HG02943 (cell line): ENCODE measurements around the gene PLBD2.
A peak's percentile ranks its signal among the peaks of the same experiment; 100 is the strongest.
"Not testable (repeated sequence)": the region's sequence is repeated elsewhere in the genome, so short reads cannot be mapped to it uniquely, and the experiment has no call there.

Source experiments
- ATAC-seq: cut with Tn5 transposase; IDR thresholded peaks from one replicate; pipeline ENCODE4 v1.9.1; 2021; ENCODE audit warnings: mild to moderate bottlenecking, low read depth, moderate library complexity; ENCODE audit not compliant: unreplicated experiment

PLBD2 gene

DNA sequence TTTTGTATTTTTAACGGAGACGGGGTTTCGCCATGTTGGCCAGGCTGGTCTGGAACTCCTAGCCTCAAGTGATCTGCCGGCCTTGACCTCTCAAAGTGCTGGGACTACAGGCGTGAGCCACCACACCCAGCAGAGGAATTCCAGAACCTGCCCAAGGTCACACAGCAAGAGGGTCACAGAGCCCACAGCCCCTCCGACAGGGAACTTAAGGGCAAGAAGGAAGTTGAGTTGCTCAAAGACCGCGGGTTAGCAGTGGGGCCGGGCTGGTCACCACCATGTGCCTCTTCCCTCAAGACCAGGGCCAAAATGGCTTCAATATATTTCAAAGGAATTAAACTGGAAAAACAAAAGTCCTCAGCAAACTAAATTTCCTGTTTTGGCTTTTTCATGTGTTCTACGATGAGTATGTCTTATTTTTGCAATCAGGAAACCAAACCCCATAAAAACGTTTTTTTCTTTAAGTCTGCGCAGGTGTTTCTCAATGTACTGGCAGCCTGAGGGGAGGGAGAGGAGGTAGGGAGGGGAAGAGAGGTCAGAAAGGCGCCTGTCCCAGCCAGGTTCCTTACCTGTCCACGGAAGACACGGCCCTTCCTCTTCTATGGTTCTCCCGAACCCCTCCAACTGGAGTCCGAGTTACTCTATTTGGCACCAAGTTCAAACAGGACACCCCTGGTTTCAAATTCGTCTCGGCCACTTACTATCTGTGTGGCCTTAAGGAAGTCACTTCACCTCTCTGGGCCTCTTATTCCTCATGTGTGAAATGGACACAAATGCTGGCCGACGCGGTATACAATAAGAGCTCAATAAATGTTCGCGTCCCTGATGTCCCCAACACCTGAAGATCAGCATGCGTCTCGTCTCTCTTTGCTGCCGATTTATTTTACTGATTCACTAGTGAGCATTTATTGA lies 24.3 kb upstream of the PLBD2 start:
- peak; percentile 30 for ATAC-seq

DNA sequence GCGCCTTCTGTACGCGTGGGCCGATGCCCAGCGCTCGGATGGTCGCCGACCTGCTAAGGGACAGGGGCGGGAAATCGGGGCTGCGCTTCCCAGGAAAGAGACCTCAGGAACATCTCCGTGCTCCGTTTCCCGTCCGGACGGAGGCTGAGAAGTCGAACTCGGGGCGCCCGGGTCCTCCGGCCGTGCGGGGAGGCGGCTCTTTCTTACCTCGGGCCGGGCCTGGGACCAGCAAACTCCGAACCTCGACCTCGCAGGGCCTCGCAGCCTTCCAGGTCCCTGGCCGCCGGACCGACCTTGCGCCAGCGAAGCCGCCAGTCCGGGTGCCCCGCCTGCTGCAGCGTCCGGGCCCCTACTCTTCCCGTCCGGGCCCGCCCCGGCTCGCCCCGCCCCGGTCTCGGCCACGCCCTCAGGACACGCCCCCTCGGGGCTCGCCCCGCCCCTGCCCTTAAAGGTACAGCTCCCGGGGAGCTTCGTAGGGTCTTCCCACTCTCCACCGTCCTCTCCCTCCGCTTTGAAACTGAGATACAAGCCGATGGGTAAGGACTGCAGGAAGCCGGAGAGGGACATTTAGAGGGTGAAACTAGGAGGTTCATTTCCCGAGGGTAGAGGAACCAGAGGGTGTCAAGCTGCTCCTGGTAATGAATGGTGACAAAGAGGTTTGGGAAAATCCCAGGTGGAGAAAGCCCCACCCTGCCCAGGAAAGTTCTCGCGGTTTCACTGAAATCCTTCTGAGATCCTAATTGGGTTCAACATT lies 23.4 kb upstream of the PLBD2 start, which contains the start of gene SLC8B1:
TSS of gene SLC8B1 (minus strand) at position 324 of the 754 bp plus-strand sequence. CDS start 2,231 bp downstream, outside the sequence.
- peak; percentile 88 for ATAC-seq

- no peak for ATAC-seq
Observed at GRCh38 chr12:113339540-113339939, 18.8 kb upstream of the PLBD2 start.

GRCh38 chr12:113340061-113340460 lies 18.3 kb upstream of the PLBD2 start:
- ATAC-seq, result no peak

GRCh38 chr12:113341535-113341934 lies 16.9 kb upstream of the PLBD2 start:
- no peak for ATAC-seq

- ATAC-seq, result no peak
Observed at GRCh38 chr12:113345318-113345717, 13.1 kb upstream of the PLBD2 start.

- ATAC-seq, result no peak
Observed at GRCh38 chr12:113346353-113346752, 12.0 kb upstream of the PLBD2 start.

- ATAC-seq, result no peak
Observed at GRCh38 chr12:113347107-113347506, 11.3 kb upstream of the PLBD2 start.

- no peak for ATAC-seq
Observed at GRCh38 chr12:113347892-113348291, 10.5 kb upstream of the PLBD2 start.

- ATAC-seq, result no peak
Observed at GRCh38 chr12:113348849-113349536, 9.4 kb upstream of the PLBD2 start.

DNA sequence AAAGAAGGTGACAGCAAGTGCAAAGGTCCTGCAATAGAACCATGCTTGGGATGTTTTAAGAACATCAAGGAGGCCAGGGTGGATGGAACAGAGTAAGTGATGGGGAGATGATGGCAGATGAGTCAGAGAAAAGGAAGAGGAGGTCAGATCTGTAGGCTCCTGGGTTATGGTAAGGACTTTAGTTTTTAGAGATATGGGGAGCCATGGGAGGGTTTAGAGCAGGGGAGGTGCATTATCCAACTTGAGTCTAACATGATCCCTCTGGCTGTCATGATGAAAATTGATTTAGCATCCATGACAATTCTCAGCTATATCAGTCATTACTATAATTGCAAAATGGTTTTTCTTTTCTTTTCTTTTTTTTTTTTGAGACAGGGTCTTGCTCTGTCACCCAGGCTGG lies 7.3 kb upstream of the PLBD2 start:
- ATAC-seq, result no peak

GRCh38 chr12:113354192-113354591 lies 4.2 kb upstream of the PLBD2 start:
- not testable (repeated sequence) for ATAC-seq

DNA sequence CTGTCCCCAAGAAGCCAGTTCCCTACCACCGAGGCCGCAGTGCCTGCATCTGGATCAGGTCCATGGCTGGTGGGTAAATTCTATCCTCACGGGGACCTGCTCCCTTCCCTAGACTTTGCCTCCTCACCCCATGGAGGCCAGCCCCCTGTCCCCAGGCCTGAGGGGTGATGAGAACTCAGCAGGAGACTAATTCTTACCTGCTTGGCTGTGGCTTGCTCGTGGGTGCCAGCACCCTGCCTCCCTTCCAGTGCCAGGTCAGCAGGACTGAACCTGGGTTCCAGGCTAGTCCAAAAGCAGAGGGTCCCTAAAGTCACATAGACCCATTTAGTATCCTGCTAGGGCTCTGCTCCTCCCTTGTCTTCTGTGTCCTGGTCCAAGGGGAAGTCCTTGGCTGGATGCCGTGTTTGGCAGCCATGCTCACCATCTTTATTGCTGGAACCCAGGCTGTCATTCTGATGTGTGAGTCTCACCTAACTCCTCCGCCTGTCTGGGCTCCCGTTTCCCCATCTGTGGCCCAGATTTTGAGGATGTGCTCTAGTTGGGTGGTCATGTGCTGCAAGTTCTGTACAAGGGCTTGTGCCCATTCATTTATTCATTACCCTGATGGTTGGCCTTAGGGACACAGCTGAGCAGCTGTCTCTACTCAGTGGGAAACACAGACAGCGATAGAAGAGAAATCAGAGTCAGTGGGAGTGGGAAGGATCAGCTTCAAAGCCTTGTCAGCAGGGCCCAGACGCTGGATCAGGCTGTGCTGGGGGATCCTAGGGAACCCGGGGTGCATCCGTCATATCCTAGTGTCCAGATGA lies 949 bp downstream of the PLBD2 start:
- ATAC-seq, result peak; percentile 2

- ATAC-seq, result no peak
Observed at GRCh38 chr12:113359939-113360748, 1.8 kb downstream of the PLBD2 start.

- no peak for ATAC-seq
Observed at GRCh38 chr12:113361574-113362370, 3.4 kb downstream of the PLBD2 start.

GRCh38 chr12:113364698-113365097 lies 6.3 kb downstream of the PLBD2 start:
- ATAC-seq, result no peak

DNA sequence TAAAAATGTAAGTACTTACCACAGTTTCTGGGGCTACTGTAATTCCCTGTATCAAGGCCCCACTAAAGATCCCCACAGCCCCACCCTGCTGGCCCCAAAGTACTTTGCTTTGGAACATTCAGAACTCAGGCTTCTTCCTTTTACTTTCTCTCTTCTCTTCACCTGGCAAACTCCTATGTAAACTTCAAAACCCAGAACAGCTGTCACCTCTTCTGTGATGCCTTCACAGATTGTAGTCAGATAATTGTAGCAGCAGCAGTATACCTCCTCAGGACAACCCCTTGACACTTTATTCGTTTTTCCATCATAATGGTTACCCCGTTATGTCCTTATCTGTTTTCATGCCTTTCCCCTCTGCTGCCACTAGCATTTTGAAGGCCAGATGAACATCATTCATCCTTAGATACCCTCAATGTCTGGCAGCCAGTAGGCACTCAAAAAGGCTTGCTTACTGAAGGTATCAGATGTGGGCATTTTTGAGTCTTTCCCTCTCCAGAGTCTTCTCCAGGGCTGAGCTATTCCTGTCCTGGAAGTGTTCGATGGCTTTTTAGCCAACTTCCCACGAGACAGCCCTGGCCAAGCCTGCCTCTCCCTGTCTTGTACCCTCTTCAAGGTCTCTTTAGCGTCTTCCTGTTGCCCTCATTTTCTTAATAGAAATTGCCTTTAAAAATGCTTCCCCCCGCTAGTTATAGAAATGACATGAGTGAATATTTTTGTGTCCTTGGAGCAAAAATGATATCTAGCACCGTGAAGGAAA lies 7.4 kb downstream of the PLBD2 start:
- no peak for ATAC-seq

DNA sequence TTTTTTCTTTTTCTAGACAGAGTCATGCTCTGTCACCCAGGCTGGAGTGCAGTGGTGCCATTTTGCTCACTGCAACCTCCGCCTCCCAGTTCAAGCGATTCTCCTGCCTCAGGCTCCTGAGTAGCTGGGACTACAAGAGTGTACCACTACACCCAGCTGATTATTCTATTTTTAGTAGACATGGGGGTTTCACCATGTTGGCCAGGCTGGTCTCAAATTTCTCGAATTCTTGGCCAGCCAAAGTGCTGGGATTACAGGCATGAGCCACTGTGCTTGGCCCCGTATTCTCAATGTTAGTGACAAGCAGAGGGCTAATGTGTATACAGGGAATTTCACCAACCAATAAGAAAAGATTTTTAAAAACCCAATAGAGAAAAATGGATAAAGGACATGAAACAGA lies 8.4 kb downstream of the PLBD2 start:
- no peak for ATAC-seq
